ENCODE measurements around the gene BMP6.

Gene BMP6

DNA sequence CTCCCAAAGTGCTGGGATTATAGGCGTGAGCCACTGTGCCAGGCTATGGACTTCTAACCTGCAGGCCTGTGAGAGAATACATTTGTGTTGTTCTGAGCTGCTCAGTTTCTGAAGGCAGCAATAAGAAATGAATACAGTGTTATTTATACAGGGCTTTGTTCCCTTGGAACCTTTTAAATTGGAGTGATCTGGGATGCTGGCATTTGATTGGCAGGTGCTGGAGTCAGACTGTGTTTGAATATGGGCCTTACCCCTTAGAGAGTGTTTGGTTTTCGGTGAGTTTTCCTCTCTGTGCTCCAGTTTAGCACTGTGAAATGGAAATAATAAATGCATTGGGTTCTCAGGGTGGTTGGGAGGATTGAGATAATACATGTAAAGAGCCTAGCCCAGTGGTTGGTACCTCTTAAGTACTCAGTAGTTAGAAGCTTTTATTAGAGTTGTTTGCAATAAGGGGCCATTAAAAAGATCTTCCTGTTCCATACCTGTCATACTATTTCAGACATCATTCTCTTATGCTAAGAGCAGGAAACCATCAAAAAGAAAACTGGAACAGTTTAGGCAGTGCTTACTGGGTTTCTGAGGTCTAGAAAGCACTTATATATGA lies 22.1 kb downstream of the BMP6 start:
- no peak for DNase-seq

DNA sequence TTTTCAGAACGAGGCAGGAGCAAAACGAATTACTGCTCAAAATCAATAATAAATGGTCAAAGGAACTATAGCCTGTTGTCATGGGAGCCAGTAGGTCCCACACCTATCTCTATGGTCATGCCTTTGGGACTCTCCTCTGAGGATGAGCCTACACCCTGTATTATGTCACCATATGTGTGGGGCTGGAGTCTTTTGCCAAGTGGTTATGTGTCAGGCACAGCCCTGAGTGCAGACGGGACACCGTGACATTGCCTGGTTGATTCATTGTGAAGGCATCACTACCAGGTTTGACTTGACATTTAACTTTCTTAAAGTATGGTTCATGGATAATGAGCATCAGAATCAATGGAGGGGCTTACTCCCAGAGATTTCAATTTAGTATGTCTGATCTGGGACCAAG lies 23.6 kb downstream of the BMP6 start:
- DNase-seq: no peak

DNA sequence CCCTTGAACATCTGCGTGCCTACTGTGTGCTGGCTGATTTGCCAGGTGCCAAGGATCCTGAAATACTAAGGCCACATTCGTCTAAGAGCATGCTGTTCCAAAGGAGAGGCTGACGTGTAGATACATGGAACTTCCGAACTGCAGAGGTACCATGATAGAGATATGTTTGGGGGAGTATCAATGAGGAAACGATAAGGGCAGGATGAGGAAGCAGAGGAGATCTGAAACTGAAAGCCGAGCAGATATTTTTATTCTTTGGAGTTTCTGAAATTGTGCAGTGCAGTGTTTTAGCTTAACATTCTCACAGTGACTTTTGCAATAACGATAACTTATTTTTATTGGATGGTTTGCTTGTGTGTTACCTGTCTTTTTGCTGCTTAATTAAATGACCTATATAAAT lies 24.3 kb downstream of the BMP6 start:
- DNase-seq: no peak

DNA sequence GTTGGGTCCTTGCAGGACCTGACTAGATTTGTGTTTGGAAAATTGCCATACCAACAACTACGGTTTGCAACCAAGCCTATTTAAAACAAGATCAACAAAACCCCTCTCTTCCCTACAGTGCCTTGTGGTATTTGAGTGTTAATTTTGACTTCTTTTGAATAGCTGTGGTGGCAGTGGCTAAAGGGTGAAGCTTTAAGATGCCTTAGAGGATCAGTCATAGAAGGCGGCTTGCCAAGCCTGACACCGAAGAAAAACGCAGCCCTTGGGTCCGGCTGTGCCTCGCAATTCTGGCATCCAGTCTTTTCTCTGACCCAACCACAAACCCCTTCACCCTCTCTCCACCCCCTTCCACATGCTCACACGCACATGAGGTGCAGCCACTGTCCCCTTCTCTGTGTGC lies 32.6 kb downstream of the BMP6 start:
- peak; percentile 25 for DNase-seq

DNA sequence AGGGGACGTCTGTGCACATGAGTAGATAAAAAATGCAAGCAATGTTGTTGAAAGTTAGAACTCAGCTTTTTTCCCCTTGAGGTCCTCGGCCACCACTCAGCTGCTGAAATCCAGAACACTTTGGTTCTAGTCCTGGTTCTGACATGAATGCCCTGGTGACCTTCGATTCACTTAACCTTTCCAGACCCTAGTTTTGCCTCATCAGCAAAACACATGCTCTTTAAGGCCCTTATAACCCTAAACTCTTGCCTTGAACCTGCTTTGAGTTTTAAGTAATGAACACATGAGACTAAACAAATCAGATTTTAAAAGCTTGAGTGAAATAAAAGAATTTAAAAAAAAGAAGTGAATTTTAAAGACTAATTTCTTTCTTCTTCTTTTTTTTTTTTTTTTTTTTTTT lies 33.4 kb downstream of the BMP6 start:
- no peak for DNase-seq

DNA sequence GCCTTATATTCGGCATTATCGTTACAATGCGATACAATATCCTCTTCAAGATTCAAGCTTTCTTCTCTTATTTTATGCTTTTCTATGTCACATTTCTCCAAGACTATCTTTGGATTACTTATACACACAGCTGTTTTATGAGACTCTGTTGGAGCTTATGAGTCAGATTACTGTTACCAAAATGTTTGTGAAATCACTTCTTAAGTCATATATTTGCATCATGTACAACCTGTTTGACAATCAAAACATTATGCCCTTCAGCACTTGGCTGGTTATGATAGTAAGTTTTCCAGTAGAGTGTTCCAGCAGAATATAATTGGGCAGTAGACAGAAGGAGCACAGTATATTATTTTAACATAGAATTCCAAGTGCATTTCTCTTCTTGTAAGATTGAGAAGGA lies 35.2 kb downstream of the BMP6 start:
- DNase-seq: no peak

DNA sequence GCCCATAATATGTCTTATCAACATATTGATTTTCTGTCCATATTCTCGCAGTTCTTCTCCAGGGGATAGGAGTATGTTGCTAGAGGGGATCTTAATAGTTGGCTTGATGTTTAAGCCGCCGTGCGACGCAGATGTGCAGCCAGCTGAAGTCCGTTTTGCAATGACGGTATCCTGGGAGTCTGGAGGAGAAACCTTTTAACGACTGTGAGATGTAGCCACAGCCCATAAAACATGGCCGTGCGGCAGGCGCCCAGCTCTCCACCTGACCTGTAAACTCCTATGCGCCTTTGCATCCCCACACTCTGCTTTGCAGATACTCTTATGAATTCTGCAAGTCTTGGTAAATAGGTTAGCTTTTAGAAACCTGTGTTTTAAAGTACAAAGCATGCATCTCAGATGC lies 36.9 kb downstream of the BMP6 start:
- DNase-seq: no peak

DNA sequence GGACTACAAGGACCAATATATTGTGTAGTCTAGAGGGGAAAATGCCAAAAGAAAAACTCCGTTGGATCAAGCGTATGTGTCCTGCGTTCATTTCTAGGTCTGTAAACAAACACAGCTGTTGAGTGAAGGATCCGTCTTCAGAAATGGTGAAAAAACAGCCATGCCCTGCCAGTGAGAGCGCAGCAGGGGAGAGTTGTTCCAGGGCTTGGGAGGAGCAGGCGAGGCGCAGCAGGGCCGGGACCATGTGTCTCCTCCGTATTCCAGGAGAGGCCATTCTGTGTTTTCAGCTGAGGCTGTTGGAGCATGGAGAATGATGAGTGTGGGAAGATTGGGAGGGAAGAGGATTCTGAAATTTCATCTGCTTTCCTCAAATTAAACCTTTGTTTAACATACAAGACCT lies 38.0 kb downstream of the BMP6 start:
- DNase-seq: peak; percentile 61

DNA sequence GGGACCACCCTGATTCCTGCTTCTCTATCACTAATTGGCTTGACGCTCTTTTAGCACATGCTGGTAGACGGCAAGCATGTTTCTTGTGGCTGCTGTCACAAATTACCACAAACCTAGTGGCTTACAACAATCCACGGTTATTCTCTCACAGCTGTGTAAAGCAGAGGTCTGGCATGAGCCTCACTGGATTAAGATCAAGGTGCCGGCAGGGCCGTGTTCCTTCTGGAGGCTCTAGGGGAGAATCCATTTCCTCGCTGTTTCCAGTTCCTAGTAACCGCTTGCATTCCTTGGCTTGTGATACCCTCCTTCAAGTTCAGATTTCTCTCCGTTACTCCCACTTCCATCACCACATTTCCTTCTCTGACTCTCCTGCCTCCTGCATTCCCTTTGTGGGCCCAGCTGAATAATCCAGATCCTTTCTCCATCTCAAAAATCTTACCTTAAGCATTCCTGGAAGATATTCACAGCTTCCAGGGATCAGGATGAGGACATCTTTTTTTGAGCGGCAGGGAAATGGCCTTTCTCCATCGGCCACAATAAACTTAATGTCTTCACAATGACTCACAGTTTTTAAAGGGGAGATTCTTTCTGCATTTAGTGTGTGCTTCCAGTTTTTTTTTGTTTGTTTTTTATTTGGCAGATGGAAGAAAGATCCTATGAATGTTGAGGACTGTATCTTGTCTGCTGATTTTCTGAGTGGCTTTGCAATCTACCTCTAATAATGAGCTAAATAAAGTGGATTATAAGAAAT lies 39.9 kb downstream of the BMP6 start:
- no peak for DNase-seq

DNA sequence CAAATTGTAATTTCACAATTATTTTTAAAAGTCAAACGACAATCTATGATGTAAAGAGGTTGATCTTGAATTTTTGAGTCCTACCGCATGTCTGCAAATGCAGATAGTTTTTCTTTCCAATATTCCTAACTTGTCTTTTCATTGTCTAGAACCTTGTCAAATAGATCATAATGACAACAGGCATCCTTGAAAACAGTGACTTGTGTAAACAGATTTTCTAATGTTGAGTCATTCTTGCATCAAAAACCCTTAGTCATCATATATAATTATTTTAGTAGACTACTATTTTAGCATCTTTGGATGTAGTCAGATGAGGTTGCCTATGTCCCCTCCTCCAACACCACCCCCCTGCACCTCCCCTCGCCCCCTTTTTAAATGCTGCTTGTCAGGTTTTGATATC lies 43.8 kb downstream of the BMP6 start:
- no peak for DNase-seq

DNA sequence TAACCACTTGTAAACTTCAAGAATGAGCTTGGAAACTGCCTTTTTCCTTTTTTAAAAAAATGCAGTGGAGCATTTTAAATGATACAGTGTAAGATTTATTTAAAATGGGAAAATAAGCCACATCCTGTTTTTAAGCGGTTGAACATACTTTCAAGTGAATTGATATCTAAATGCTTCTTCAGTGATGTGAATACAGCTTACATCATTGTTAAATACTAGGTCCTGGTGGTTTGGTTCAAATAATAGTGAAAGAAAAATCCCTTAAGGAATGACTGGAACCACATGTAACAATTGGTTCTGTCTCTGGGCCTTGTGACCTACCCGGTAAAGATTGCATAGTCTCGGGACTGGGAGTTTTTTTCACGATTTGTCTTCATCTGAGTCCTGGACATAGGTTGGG lies 44.2 kb downstream of the BMP6 start:
- no peak for DNase-seq

DNA sequence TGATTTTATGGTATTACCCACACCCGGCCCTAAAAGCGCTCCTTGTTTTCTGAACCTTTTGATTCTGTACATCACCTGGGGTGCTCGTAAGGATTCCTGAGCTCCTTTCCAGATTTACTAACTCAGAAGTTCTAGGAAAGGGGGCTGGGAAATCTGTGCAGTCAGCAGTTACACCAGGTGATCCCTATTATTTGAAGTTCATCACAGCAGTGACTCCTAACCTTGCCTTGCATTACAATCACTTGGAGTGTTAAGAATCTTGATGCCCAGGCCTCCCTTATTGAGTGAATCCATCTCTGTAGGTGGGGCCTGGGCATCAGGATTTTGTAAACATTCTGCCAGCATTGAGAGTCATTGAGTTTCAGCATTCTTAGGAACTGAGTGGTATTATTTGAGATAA lies 44.7 kb downstream of the BMP6 start:
- DNase-seq: no peak

DNA sequence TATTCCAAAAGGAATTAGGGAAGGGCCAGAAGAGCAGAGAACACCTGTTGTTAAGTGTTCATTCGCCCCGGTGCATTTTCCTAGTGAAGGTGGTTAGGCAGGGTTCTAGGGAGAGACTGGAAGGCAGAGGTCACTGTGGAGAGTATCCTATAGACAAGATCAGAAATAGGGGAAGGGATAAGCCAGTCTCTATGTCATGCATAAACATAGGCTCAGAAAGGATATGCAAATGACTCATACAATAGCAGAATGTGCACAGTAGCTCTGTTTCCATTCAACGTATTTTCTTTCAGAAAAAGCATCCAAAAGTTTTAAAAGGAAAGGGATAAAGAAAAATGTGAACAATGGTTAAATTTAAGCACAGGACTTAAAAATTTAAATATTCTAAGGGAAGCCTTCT lies 47.4 kb downstream of the BMP6 start:
- no peak for DNase-seq

DNA sequence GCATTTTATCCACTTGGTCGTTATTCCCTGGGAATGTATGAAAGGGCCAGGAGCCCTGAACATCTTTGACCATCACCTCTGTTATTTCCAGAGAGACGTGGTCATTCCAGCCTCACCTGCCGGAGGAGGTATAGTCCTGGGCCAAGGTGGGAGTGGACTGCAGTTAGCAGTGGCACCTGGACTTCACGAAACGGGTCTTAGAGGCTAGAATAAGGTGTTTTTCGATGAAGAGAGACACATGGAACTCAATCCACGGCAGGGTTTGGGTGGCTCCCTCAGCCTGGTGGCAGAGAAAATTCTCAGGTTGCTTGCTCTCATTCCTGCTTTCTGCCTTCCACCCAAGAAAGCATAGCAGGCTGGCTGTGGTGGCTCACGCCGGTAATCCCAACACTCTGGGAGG lies 48.0 kb downstream of the BMP6 start:
- DNase-seq: no peak

DNA sequence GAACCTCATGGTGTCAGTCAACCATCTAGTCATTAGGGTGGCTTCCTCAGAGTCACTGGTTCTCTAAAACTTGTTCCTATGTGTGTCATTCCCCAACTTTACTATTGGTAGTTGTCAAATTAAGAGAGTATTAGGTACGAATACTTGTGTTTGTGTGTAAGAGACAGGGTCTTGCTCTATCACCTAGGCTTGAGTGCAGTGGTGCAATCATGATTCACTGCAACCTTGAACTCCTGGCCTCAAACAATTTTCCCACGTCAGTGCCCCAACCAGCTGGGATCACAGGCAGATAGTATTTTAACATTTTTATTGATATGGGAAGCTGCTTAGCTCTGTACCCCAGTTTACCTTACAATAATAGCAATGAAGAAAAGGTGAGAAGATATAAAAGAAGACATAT lies 50.6 kb downstream of the BMP6 start:
- no peak for DNase-seq

DNA sequence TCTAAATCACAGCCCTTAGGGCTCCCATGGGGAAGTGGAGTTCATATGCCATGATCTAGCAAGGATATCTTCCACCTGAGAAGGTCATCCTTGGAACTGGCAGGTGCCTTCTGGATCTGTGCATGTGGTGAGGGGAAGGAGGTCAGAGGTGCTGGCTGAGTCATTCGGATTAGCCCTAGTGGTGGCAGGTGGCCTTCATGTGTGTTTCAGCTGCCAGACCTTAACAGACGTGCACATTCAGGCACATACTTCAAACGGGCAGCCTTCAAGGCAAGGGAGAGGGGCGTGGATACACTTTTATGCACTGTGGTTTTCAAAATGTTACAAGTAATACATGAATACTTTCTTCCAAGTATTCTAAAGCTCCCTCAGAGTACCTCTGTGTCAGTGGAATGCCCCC lies 51.2 kb downstream of the BMP6 start:
- DNase-seq: no peak

DNA sequence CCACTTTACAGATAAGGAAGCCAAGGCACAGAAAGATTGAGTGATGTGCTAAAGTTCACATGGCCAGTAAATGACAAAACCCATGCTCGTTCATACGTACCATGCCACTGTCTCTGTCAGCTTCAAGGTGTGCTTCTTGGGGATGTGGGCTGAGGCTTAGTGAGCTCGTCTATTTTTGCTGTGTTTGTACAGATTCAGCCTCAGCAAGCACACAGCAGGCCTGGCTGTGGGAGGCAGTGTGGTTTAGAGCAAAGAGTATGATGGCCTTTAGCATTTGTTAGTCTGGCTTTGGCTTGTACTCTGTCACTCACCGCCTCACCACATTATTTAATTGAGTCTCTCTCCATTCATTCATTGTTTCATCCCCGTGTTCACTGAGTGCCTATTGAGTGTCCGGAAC lies 55.3 kb downstream of the BMP6 start:
- no peak for DNase-seq

DNA sequence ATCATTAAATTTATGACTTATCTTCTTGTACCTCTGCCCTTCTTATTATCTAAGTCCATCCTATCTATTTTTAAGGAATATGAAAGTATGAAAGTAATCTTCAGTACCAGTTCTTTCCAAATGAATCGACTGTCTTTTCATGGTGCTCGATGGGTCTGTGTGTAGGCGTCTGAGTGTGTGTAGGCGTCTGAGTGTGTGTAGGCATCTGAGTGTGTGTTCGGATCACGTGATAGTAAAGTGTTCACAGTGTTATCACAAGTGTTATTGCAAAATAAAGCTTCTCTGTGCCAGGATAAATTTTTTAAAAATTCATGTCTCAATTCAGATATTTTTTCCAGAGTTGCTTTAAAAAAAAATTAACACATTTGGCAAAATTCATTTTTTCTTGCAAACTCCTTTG lies 58.3 kb downstream of the BMP6 start:
- no peak for DNase-seq

DNA sequence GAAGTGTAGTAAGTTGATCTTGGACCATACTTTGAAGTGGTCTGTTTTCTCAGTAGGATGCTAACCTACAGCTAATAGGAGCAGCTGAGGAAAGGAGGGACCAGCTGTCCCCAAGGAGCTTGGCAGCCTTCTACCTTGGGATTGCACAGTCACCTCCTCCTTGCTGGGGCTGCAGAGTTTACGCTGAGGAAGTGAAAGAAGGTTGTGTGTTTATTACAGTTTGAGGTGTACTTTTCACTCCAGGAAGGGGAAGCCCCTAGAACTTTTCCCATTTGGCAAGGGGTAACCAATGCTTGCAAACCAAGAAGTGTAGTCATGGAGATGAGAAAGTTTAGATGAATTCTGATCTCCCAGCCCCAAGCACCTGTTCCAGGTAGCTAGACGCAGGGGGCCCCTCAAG lies 58.8 kb downstream of the BMP6 start:
- DNase-seq: no peak

DNA sequence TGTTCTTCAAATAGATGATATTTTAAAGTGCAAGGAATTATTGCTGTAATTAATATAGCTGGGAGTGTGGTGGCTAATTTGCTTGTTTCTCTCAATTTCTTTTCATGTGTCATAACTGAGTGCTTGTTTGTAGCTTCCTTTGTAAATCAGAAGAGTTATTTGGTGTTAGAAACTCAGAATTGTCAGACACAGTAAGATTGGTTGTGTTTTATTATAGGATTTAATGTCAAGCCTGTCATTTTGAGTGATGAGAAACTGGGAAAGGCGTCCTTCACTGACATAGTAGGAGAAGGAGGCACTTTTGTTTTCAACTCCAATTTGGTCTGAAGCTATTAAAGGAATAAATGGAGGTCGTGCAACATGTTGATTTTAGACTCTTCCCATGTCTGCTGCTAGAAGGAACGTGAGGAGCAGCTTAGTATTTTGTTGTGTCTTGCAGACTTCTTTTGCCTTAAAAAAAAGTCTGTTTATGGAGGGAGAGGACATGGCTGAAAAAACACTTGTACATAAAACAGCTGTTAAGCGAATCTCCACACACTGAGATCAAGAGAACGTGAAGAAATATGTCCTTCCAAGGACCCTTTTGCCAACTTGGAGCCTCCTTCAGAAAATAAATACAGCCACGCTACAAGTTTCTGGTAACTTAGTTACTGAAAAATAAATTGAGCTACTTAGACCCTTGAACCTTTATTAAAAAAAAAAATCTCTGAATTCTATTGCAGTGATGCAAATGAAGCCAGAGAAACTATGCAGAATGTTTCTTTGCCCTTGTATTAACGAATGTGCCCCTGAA lies 59.5 kb downstream of the BMP6 start:
- no peak for DNase-seq

DNA sequence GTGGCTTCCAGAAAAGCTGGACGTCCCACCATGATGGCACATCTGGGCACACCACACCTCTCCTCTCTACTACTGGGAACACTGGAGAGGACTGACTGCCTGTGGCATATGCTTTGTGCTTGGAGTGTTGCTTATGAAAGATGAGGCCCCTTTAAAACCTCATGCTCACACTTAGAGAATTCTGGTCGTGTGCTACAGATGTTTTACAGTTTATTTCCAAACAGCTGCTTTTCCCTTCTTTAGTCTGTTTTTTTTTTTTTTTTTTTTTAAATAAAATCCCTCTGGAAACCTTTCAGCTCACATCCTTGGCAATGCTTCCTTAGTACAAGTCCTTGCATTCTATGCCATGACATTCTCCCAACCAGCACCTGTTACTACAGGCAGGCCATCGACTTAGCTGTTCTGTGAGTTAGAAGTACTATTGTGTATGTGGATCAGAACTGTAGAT lies 60.3 kb downstream of the BMP6 start:
- no peak for DNase-seq

DNA sequence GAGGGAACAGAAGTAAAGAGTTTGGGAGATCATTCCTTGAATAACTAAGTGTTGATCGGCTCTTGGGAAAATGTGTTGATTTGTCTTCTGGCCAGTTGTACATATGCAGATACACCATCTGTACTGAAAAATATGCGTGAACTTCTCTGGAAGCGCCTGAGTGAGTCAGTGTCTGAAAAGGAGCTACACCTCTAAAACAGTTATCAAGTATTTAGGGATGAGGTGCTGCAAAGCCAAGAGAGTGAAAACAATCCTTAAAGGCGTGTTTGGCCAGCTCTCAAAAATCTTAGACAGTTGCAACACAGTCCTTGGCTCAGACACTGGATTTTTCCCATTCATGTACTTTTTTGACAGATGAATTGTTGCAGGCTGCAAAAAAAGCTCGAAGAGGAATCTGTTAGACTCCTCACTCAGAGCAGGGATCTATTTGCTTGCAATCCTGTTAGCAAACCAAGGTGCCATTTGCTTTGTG lies 61.3 kb downstream of the BMP6 start:
- no peak for DNase-seq

DNA sequence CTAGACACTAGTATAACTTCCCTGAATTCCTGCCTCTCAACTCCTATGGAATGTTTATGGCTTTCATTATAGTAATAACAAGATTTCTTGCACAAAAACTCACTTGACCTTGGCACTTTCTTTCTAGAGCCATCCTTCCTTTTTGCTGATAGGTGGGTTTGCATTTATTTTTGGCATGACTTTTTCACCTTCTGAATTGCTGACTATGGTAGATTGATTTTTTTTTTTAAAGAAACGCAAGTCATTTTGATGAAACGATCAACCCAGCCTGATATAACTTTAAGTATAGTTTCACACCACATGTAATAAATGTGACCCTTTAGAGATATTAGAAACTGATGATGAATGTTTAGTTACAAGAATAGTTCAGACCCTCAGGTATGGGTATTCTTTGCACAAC lies 61.8 kb downstream of the BMP6 start:
- no peak for DNase-seq

DNA sequence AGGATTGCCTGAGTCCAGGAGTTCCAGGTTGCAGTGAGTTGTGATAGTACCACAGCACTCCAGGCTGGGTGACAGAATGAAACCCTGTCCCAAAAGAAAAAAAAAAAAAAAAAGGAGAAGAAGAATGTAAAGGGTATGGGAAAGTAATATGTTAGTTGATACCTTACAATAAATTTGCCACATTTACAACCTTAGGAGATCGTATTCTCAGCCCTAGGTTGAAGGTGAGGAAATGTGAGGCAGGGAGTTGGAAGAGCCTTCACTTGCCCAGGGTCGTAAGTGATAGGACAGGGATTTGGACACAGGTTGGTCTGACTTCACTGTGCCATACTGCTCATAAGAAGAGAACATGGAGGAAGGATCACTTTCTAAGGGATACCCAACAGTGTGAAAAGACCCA lies 68.6 kb downstream of the BMP6 start:
- DNase-seq: no peak
